GM18499 (cell line): ENCODE measurements around the gene LRCOL1.

Source experiments
- ATAC-seq: cut with Tn5 transposase; IDR thresholded peaks from one replicate; pipeline ENCODE4 v1.9.1; 2021; ENCODE audit warnings: moderate number of reproducible peaks; ENCODE audit not compliant: insufficient read depth, unreplicated experiment

Gene LRCOL1

GRCh38 chr12:132620113-132620898, 9.9 kb upstream of the LRCOL1 start:
- ATAC-seq: no peak

- no peak for ATAC-seq
Observed at GRCh38 chr12:132619386-132620112, 9.2 kb upstream of the LRCOL1 start.

- ATAC-seq: no peak
Observed at GRCh38 chr12:132619071-132619385, 8.6 kb upstream of the LRCOL1 start.

GRCh38 chr12:132618683-132619043, 8.3 kb upstream of the LRCOL1 start, which contains the start of gene P2RX2:
TSS of gene P2RX2 (plus strand) at chr12:132618776. CDS start at chr12:132618817, 41 bp downstream.
- no peak for ATAC-seq

- ATAC-seq: no peak
Observed at GRCh38 chr12:132617822-132618682, 7.7 kb upstream of the LRCOL1 start.

- no peak for ATAC-seq
Observed at GRCh38 chr12:132617135-132617701, 6.8 kb upstream of the LRCOL1 start.

GRCh38 chr12:132615579-132616038, 5.2 kb upstream of the LRCOL1 start:
- ATAC-seq: no peak

- no peak for ATAC-seq
Observed at GRCh38 chr12:132614861-132615578, 4.6 kb upstream of the LRCOL1 start.

- no peak for ATAC-seq
Observed at GRCh38 chr12:132614029-132614428, 3.6 kb upstream of the LRCOL1 start.

GRCh38 chr12:132611620-132612019, 1.2 kb upstream of the LRCOL1 start:
- ATAC-seq: no peak

- no peak for ATAC-seq
Observed at GRCh38 chr12:132610866-132611602, 652 bp upstream of the LRCOL1 start.

GRCh38 chr12:132608231-132609171, 1.9 kb downstream of the LRCOL1 start:
- ATAC-seq: no peak

GRCh38 chr12:132606927-132607326, 3.5 kb downstream of the LRCOL1 start:
- ATAC-seq: no peak

- no peak for ATAC-seq
Observed at GRCh38 chr12:132606466-132606865, 3.9 kb downstream of the LRCOL1 start.

GRCh38 chr12:132605892-132606291, 4.5 kb downstream of the LRCOL1 start:
- no peak for ATAC-seq

GRCh38 chr12:132604668-132605441, 5.5 kb downstream of the LRCOL1 start:
- no peak for ATAC-seq

- no peak for ATAC-seq
Observed at GRCh38 chr12:132604151-132604618, 6.2 kb downstream of the LRCOL1 start.
